OCI-LY7 (cell line): ENCODE measurements around the gene GPSM1. TPM values are rescaled to one million over a fixed set of nuclear protein-coding genes. Genes with fewer than 3 reads are reported as not detected.

ENCODE experiments used
- BruUV-seq: library from RNA; stranded (reverse); fragments of 400-500 nt; replicated peaks from 2 replicates; lab custom pipeline; 2021; lab: Mats Ljungman, UMichigan
- CTCF ChIA-PET: fragments of 300-600 bp; sonication (Branson Sonifier 250); formaldehyde crosslinking; loops from one replicate; lab custom pipeline; 2022; ENCODE audit warnings: antibody characterized with exemption; ENCODE audit not compliant: unreplicated experiment; lab: Charles Lee
- POLR2A ChIA-PET: fragments of 300-600 bp; sonication (Branson Sonifier 250); formaldehyde crosslinking; loops from one replicate; lab custom pipeline; 2022; ENCODE audit warnings: antibody characterized with exemption; lab: Charles Lee
- DNase-seq: peaks from one replicate; pipeline ENCODE4 v3.0.0-alpha.2; 2015; ENCODE audit warnings: low spot score
- H2AFZ ChIP-seq: fragments of 200-600 bp; sonication (generic), shearing (Covaris generic); 2 replicates; pipeline ENCODE4 v1.6.1; 2014; ENCODE audit warnings: mild to moderate bottlenecking, antibody characterized with exemption, low read length, moderate library complexity
- H3K27ac ChIP-seq: fragments of 200-600 bp; sonication (generic); 2 replicates; pipeline ENCODE4 v1.5.1; 2014; ENCODE audit warnings: mixed run types, low read depth, mild to moderate bottlenecking, moderate library complexity, low read length, inconsistent platforms; ENCODE audit not compliant: poor library complexity, severe bottlenecking
- H3K36me3 ChIP-seq: fragments of 200-600 bp; sonication (generic); 2 replicates; pipeline ENCODE4 v1.6.1; 2014; ENCODE audit warnings: mild to moderate bottlenecking, antibody characterized with exemption, low read length, moderate library complexity, mixed read lengths; ENCODE audit not compliant: insufficient read depth
- H3K4me1 ChIP-seq: fragments of 200-600 bp; sonication (generic); 2 replicates; pipeline ENCODE4 v1.5.1; 2014; ENCODE audit warnings: mild to moderate bottlenecking, low read length; ENCODE audit not compliant: insufficient read depth, poor library complexity, severe bottlenecking
- H3K4me2 ChIP-seq: fragments of 200-600 bp; sonication (generic); 2 replicates; pipeline ENCODE4 v1.6.1; 2014; ENCODE audit warnings: mild to moderate bottlenecking, low read length
- H3K4me3 ChIP-seq: fragments of 200-600 bp; sonication (generic); 2 replicates; pipeline ENCODE4 v1.5.1; 2014; ENCODE audit warnings: mild to moderate bottlenecking, low read depth, low read length; ENCODE audit not compliant: poor library complexity, severe bottlenecking
- H3K79me2 ChIP-seq: fragments of 200-600 bp; sonication (generic); 2 replicates; pipeline ENCODE4 v1.6.1; 2016; ENCODE audit warnings: low read depth, mild to moderate bottlenecking, low read length, moderate library complexity, mixed read lengths; ENCODE audit not compliant: insufficient read depth
- H3K9me2 ChIP-seq: fragments of 200-600 bp; sonication (generic); 2 replicates; pipeline ENCODE4 v1.6.1; 2016; ENCODE audit warnings: mild to moderate bottlenecking, low read length, mixed read lengths; ENCODE audit not compliant: insufficient read depth
- H3K9me3 ChIP-seq: fragments of 200-600 bp; sonication (generic); 2 replicates; pipeline ENCODE4 v1.6.1; 2014; ENCODE audit warnings: mild to moderate bottlenecking, mixed run types, low read length, mixed read lengths
- H4K20me1 ChIP-seq: fragments of 200-600 bp; sonication (generic); 2 replicates; pipeline ENCODE4 v1.6.1; 2014; ENCODE audit warnings: mild to moderate bottlenecking, antibody characterized with exemption, low read length, moderate library complexity, mixed read lengths; ENCODE audit not compliant: insufficient read depth
- EZH2phosphoT487 ChIP-seq: fragments of 200-600 bp; sonication (generic); IDR thresholded peaks from 2 replicates; pipeline ENCODE4 v1.6.1; 2018; ENCODE audit warnings: low read depth, borderline replicate concordance, mild to moderate bottlenecking, mixed run types, antibody characterized with exemption, low read length, moderate library complexity, mixed read lengths
- intact Hi-C: fragments of 100-400 bp; cut with micrococcal nuclease; formaldehyde crosslinking; loops from one replicate; pipeline ENCODE4 v1.10.0; 2022; ENCODE audit not compliant: unreplicated experiment
- total RNA-seq, 2 experiments: library from RNA; depleted of rRNA in 1 of 2; stranded (reverse); fragments of >200 nt in 1 of 2; shearing (Covaris generic) in 1 of 2; gene quantifications; 2 replicates each; pipeline ENCODE4 v1.2.3, GENCODE V29; 2014 to 2022
- TF ChIP-seq, protein P1 (sequence below): fragments of 200-600 bp; sonication (generic); conservative IDR thresholded peaks from 2 replicates; pipeline ENCODE4 v1.5.1; 2014; ENCODE audit warnings: mild to moderate bottlenecking, antibody characterized with exemption, low read length, moderate library complexity, mixed read lengths

The GPSM1 gene
- total RNA-seq, 2 experiments from 2014 or later = not detected

DNA sequence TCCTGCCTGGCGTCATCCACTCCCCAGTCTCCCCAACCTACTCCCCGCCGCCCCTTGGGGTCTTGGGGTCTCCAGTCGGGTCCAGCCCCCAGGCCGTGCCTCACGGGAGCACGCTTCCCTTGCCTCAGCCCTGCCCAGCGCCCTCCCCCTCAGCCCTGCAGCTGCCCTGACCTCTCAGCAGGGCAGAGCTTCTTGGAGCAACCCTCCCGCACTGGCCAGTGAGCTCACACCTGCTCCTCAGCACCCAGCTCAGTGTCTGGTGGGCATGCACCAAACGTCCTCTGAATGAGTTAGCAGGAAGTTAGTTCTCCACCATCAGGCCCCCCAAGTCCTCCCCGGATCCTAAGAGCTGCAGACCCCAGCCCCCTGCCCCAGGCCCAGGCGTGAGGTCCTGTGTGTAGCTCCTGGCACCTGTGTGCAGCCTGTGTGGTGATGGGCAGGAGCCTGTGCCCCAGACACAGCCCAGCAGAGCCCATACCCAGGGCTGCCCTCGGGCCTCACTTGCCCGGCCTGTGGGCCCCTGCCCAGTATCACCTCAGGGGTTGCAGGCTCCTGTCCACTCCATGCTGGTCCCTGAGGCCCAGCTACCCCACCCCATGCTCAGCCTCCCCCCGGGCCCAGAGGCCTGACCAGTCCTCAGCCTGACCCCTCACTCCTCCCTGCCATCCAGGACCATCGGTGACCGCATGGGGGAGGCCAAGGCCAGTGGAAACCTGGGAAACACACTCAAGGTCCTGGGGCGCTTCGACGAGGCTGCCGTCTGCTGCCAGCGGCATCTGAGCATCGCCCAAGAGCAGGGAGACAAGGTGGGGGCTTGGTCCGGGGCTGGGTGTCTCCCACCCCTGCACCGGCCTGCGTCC lies 8.2 kb downstream of the GPSM1 start:
- POLR2A ChIA-PET = no interaction called here
- Histone ChIP-seq H3K9me2 (no peaks in the 10 kb centered on the region), H3K79me2 (no peaks in the 10 kb centered on the region), H3K36me3 (no peaks in the 10 kb centered on the region), H3K4me2 (no peak overlapping the region), H3K4me1 (no peaks in the 10 kb centered on the region), H3K4me3 (no peak overlapping the region), H3K27ac (no peak overlapping the region), H4K20me1 (no peaks in the 10 kb centered on the region), H2AFZ (no peak overlapping the region), H3K9me3 (no peaks in the 10 kb centered on the region)
- CTCF ChIA-PET = interaction anchor here (0.7 kb wide), 1 partner anchor 567 kb away, joined by 3 read pairs; no protein-coding TSS in a partner anchor
- no TSS peak for BruUV-seq
- intact Hi-C loops = no loop called here
- no peak for TF ChIP-seq EZH2phosphoT487
- TF ChIP-seq, protein P1, sequence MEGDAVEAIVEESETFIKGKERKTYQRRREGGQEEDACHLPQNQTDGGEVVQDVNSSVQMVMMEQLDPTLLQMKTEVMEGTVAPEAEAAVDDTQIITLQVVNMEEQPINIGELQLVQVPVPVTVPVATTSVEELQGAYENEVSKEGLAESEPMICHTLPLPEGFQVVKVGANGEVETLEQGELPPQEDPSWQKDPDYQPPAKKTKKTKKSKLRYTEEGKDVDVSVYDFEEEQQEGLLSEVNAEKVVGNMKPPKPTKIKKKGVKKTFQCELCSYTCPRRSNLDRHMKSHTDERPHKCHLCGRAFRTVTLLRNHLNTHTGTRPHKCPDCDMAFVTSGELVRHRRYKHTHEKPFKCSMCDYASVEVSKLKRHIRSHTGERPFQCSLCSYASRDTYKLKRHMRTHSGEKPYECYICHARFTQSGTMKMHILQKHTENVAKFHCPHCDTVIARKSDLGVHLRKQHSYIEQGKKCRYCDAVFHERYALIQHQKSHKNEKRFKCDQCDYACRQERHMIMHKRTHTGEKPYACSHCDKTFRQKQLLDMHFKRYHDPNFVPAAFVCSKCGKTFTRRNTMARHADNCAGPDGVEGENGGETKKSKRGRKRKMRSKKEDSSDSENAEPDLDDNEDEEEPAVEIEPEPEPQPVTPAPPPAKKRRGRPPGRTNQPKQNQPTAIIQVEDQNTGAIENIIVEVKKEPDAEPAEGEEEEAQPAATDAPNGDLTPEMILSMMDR = no peak
- DNase-seq = no peak

DNA sequence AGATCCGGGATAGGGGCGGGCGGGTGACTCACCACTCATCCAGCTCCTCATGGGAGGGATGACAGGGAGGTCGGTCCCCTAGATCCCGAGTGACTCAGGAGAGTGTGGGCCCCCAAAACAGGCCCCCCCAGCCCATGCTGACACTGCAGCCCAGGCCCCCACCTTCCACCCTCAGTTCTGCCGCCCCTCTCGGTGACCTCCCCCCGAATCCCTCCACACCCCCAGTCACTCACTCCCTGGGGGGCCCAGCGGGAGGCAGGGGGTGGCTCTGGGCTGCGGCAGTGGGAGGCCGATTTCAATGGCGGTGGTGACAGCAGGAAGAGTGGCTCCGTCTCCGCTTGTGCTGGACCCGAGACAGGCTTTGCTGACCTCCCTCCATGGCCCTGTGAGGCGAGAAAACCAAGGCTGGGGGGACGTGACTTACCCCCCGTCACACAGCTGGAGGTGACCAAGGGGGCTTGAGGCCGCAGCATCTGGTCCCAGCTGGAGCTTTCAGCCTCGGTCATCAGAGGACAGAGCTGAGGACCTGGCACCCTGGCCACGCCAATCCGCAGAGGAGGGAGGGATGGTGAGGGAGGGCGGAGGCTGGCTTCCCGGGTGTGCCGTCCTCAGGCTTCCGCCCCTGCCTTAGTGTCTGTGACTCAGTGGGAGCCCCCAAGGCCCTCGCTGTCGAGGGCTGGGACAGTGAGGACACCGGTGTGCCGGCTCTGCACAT lies 9.0 kb downstream of the GPSM1 start:
- Histone ChIP-seq H3K4me1 (no peaks in the 10 kb centered on the region), H3K27ac (no peak overlapping the region), H3K9me2 (no peaks in the 10 kb centered on the region), H3K9me3 (no peaks in the 10 kb centered on the region), H3K4me3 (no peak overlapping the region), H4K20me1 (no peaks in the 10 kb centered on the region), H2AFZ (no peak overlapping the region), H3K36me3 (no peaks in the 10 kb centered on the region), H3K79me2 (no peaks in the 10 kb centered on the region), H3K4me2 (no peak overlapping the region)
- TF ChIP-seq, protein P1 = no peak
- no peak for TF ChIP-seq EZH2phosphoT487
- ChIA-PET POLR2A (no interaction called here), CTCF (no interaction called here)
- no peak for DNase-seq
- no TSS peak for BruUV-seq
- intact Hi-C loops = no loop called here
